HCT116 (cell line): ENCODE data around the gene CNTNAP5. TPM values are rescaled to one million over a fixed set of nuclear protein-coding genes. Genes with fewer than 3 reads are reported as not detected.

Experiments used
- ATAC-seq: fragments of 200-7000 bp; cut with Tn5 transposase; 2 replicates; pipeline ENCODE4 v1.9.1; 2020; ENCODE audit warnings: mild to moderate bottlenecking, moderate library complexity
- BruUV-seq: library from RNA; stranded (reverse); fragments of 400-500 nt; replicated peaks from 2 replicates; lab custom pipeline; 2021; lab: Mats Ljungman, UMichigan
- CTCF ChIA-PET: fragments of 300-600 bp; sonication (Branson Sonifier 250); formaldehyde crosslinking; loops from one replicate; lab custom pipeline; 2021; ENCODE audit warnings: antibody characterized with exemption; lab: Charles Lee
- POLR2A ChIA-PET: fragments of 300-600, 350-600 bp; sonication (Branson Sonifier 250); formaldehyde crosslinking; loops from one replicate; lab custom pipeline; 2021; ENCODE audit warnings: antibody characterized with exemption; lab: Charles Lee
- RAD21 ChIA-PET, 2 experiments: fragments of 300-600 bp; sonication (Branson Sonifier 250); formaldehyde crosslinking; loops; one replicate each; lab custom pipeline; 2023; ENCODE audit warnings: low total read pairs in 2 of 2; ENCODE audit not compliant: uncharacterized antibody in 2 of 2, unreplicated experiment in 2 of 2, low non-redundant PET in 1 of 2; lab: Charles Lee
- DNase-seq: peaks from one replicate; pipeline ENCODE4 v3.0.0-alpha.2; 2010; ENCODE audit warnings: low read depth, low spot score
- H2AFZ ChIP-seq: fragments of 200-600 bp; shearing (Covaris generic), sonication (generic); 2 replicates; pipeline ENCODE4 v1.6.1; 2017; ENCODE audit warnings: low read depth, mixed run types, mixed read lengths, antibody characterized with exemption, low read length; ENCODE audit not compliant: poor library complexity, severe bottlenecking
- H3K27ac ChIP-seq: 2 replicates; pipeline ENCODE4 v1.5.1; 2012; ENCODE audit warnings: low read depth, low read length
- H3K27me3 ChIP-seq: fragments of 200-600 bp; sonication (generic); 2 replicates; pipeline ENCODE4 v1.6.1; 2016; ENCODE audit warnings: mixed run types, low read length, mixed read lengths; ENCODE audit not compliant: insufficient read depth
- H3K36me3 ChIP-seq, 2 experiments: fragments of 200-500 bp in 1 of 2; fragments of 200-600 bp in 1 of 2; sonication (Bioruptor generic) in 1 of 2; sonication (generic) in 1 of 2; 2 replicates each; pipeline versions ENCODE4 v1.5.1 to v1.6.1; 2014 to 2016; ENCODE audit warnings: low read length in 2 of 2, inconsistent platforms in 1 of 2, mixed read lengths in 1 of 2, mixed run types in 1 of 2; ENCODE audit not compliant: insufficient read depth in 2 of 2, control insufficient read depth in 1 of 2
- H3K4me1 ChIP-seq, 2 experiments: fragments of 200-600 bp in 1 of 2; sonication (generic) in 1 of 2; 2 replicates each; pipeline versions ENCODE4 v1.5.1 to v1.6.1; 2012 to 2017; ENCODE audit warnings: low read length in 2 of 2, inconsistent platforms in 1 of 2, mild to moderate bottlenecking in 1 of 2, mixed read lengths in 1 of 2, mixed run types in 1 of 2, moderate library complexity in 1 of 2; ENCODE audit not compliant: insufficient read depth in 2 of 2, control insufficient read depth in 1 of 2
- H3K4me2 ChIP-seq: fragments of 200-600 bp; sonication (generic); 2 replicates; pipeline ENCODE4 v1.6.1; 2017; ENCODE audit warnings: mixed run types, low read length, mixed read lengths
- H3K4me3 ChIP-seq, 2 experiments: fragments of 200-600 bp in 1 of 2; sonication (generic) in 1 of 2; replicated peaks in 1 of 2; 2 replicates each; pipeline ENCODE4 v1.5.1; 2011 to 2016; ENCODE audit warnings: low read length in 2 of 2, control low read depth in 1 of 2, low read depth in 1 of 2, mild to moderate bottlenecking in 1 of 2, mixed read lengths in 1 of 2, mixed run types in 1 of 2
- H3K79me2 ChIP-seq: fragments of 200-600 bp; sonication (generic); 2 replicates; pipeline ENCODE4 v1.6.1; 2017; ENCODE audit warnings: mild to moderate bottlenecking, mixed run types, low read length, moderate library complexity, mixed read lengths; ENCODE audit not compliant: insufficient read depth
- H3K9ac ChIP-seq: fragments of 200-600 bp; sonication (generic); 2 replicates; pipeline ENCODE4 v1.6.1; 2016; ENCODE audit warnings: low read length, mixed read lengths
- H3K9me2 ChIP-seq: fragments of 200-600 bp; sonication (generic), shearing (Covaris generic); 2 replicates; pipeline ENCODE4 v1.6.1; 2017; ENCODE audit warnings: mixed run types, mild to moderate bottlenecking, moderate library complexity; ENCODE audit not compliant: insufficient read depth
- H3K9me3 ChIP-seq, 2 experiments: fragments of 200-500 bp in 1 of 2; fragments of 200-600 bp in 1 of 2; sonication (Bioruptor generic) in 1 of 2; sonication (generic) in 1 of 2; 2 replicates each; pipeline ENCODE4 v1.6.1; 2014 to 2017; ENCODE audit warnings: low read length in 2 of 2, mixed read lengths in 2 of 2, inconsistent platforms in 1 of 2, low read depth in 1 of 2, mild to moderate bottlenecking in 1 of 2, mixed run types in 1 of 2, moderate library complexity in 1 of 2; ENCODE audit not compliant: control insufficient read depth in 1 of 2, insufficient read depth in 1 of 2
- H4K20me1 ChIP-seq: fragments of 200-600 bp; sonication (generic), shearing (Covaris generic); 2 replicates; pipeline ENCODE4 v1.6.1; 2017; ENCODE audit warnings: mixed run types, mild to moderate bottlenecking, moderate library complexity; ENCODE audit not compliant: insufficient read depth
- CTCF ChIP-seq, 3 experiments: fragments of 200-600 bp in 1 of 3; sonication (generic) in 1 of 3; IDR thresholded peaks in 2 of 3; conservative IDR thresholded peaks in 1 of 3; 2 replicates each; pipeline ENCODE4 v1.5.1; 2012 to 2017; ENCODE audit warnings: low read depth in 2 of 3, low read length in 2 of 3, antibody characterized with exemption in 1 of 3, borderline replicate concordance in 1 of 3, control low read depth in 1 of 3, mild to moderate bottlenecking in 1 of 3, mixed read lengths in 1 of 3, mixed run types in 1 of 3, moderate library complexity in 1 of 3; ENCODE audit not compliant: insufficient read depth in 1 of 3
- EZH2phosphoT487 ChIP-seq: fragments of 200-600 bp; IDR thresholded peaks from 2 replicates; pipeline ENCODE4 v1.6.1; 2018; ENCODE audit warnings: antibody characterized with exemption, borderline replicate concordance
- POLR2AphosphoS5 ChIP-seq: IDR thresholded peaks from 2 replicates; pipeline ENCODE4 v1.6.1; 2011; ENCODE audit warnings: mild to moderate bottlenecking, low read depth, low read length, moderate library complexity
- RAD21 ChIP-seq: IDR thresholded peaks from 2 replicates; pipeline ENCODE4 v1.6.1; 2012; ENCODE audit warnings: low read depth, mild to moderate bottlenecking
- SP1 ChIP-seq: IDR thresholded peaks from 2 replicates; pipeline ENCODE4 v1.6.1; 2012; ENCODE audit warnings: low read depth
- SRF ChIP-seq: IDR thresholded peaks from 2 replicates; pipeline ENCODE4 v1.6.1; 2012; ENCODE audit warnings: low read depth
- intact Hi-C: fragments of 100-400 bp; cut with micrococcal nuclease; formaldehyde crosslinking; loops from 2 replicates; pipeline ENCODE4 v1.10.0; 2022
- total RNA-seq: library from RNA; stranded (reverse); gene quantifications from one replicate; pipeline ENCODE4 v1.2.1, GENCODE V29; 2021; ENCODE audit not compliant: unreplicated experiment
- TF ChIP-seq, protein P1 (sequence below): IDR thresholded peaks from 2 replicates; pipeline ENCODE4 v1.6.1; 2011; ENCODE audit warnings: mild to moderate bottlenecking, low read length, moderate library complexity; ENCODE audit not compliant: insufficient replicate concordance; ENCODE audit errors: extremely low read depth

CNTNAP5 gene
- total RNA-seq, 1 experiment from 2014 or later, result not detected

DNA sequence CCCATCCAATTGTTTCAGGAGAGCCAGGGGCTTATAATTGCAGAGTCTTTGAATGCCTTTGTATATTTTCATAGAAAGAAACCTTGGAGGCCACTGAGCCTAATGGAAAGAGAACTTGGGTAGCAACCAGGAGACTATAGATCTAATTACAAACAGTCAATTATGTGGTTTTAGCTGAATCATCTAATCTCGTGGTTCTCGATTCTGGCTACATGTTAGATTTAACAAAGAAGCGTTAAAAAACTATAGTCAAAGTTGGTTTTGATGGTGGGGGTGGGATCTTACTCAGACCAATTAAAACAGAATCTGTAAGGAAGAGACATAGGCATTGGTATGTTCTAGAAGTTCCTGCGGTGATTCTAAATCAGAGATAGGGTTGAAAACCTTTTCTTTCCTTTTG is 344.1 kb downstream of the CNTNAP5 start:
- TF ChIP-seq SP1, result no peak
- TF ChIP-seq EZH2phosphoT487, result no peak
- no peak for TF ChIP-seq CTCF (IDR thresholded peaks at IDR 0.05 in 2 of 3, conservative IDR thresholded peaks at IDR 0.05 in 1 of 3; ENCODE audit: borderline replicate concordance in 1 of 3, insufficient read depth in 1 of 3, low read depth in 2 of 3, low read length in 2 of 3)
- no peak for TF ChIP-seq RAD21
- no peak for TF ChIP-seq POLR2AphosphoS5
- TF ChIP-seq, protein P1, sequence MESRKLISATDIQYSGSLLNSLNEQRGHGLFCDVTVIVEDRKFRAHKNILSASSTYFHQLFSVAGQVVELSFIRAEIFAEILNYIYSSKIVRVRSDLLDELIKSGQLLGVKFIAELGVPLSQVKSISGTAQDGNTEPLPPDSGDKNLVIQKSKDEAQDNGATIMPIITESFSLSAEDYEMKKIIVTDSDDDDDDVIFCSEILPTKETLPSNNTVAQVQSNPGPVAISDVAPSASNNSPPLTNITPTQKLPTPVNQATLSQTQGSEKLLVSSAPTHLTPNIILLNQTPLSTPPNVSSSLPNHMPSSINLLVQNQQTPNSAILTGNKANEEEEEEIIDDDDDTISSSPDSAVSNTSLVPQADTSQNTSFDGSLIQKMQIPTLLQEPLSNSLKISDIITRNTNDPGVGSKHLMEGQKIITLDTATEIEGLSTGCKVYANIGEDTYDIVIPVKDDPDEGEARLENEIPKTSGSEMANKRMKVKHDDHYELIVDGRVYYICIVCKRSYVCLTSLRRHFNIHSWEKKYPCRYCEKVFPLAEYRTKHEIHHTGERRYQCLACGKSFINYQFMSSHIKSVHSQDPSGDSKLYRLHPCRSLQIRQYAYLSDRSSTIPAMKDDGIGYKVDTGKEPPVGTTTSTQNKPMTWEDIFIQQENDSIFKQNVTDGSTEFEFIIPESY, result no peak
- no peak for TF ChIP-seq SRF
- TF ChIP-seq, all 23 proteins: peak for 0
- RAD21 ChIA-PET, result no interaction called here
- ATAC-seq, result no peak
- CTCF ChIA-PET, result no interaction called here
- H3K36me3 ChIP-seq, result no peaks in the 10 kb centered on the region
- H3K79me2 ChIP-seq, result no peaks in the 10 kb centered on the region
- POLR2A ChIA-PET, result no interaction called here
- no peaks in the 10 kb centered on the region; the same call in 1 of the 2 replicates for H4K20me1 ChIP-seq
- intact Hi-C loops, result no loop called here
- no peaks in the 10 kb centered on the region for H3K9me2 ChIP-seq
- no peak overlapping the region for H3K4me3 ChIP-seq
- no peaks in the 10 kb centered on the region for H3K27me3 ChIP-seq
- peaks cover 26 to 38% of the 10 kb centered on the region in 2 experiments; a peak in 2 of 4 replicates for H3K9me3 ChIP-seq
- H3K9ac ChIP-seq, result no peak overlapping the region
- BruUV-seq, result no TSS peak
- DNase-seq, result no peak
- H2AFZ ChIP-seq, result no peak overlapping the region
- no peaks in the 10 kb centered on the region for H3K4me1 ChIP-seq
- H3K4me2 ChIP-seq, result no peak overlapping the region
- H3K27ac ChIP-seq, result no peak overlapping the region
